Hematopoietic multipotent progenitor cell treated with erythropoietin and hydrocortisone succinate and interleukin-3 and kit ligand, for 4 days (in vitro differentiated cells): Measurements from ENCODE around the gene NELL2.
"Not testable (repeated sequence)": the region's sequence is repeated elsewhere in the genome, so short reads cannot be mapped to it uniquely, and the experiment has no call there.

Experiments used
- DNase-seq: peaks from one replicate; pipeline ENCODE4 v3.0.0-alpha.2; 2015

The NELL2 gene

GRCh38 chr12:44847403-44847802 lies 28.7 kb downstream of the NELL2 start:
- no peak for DNase-seq

- no peak for DNase-seq
Observed at GRCh38 chr12:44846826-44847225, 29.3 kb downstream of the NELL2 start.

- no peak for DNase-seq
Observed at GRCh38 chr12:44842669-44843068, 33.4 kb downstream of the NELL2 start.

GRCh38 chr12:44839785-44840184 lies 36.3 kb downstream of the NELL2 start:
- no peak for DNase-seq

- no peak for DNase-seq
Observed at GRCh38 chr12:44837114-44837755, 38.9 kb downstream of the NELL2 start.

GRCh38 chr12:44835641-44836379 lies 40.3 kb downstream of the NELL2 start:
- no peak for DNase-seq

- DNase-seq: not testable (repeated sequence)
Observed at GRCh38 chr12:44834996-44835395, 41.1 kb downstream of the NELL2 start.

- DNase-seq: no peak
Observed at GRCh38 chr12:44833561-44833960, 42.6 kb downstream of the NELL2 start.

- no peak for DNase-seq
Observed at GRCh38 chr12:44830566-44831055, 45.5 kb downstream of the NELL2 start.

- no peak for DNase-seq
Observed at GRCh38 chr12:44829045-44829444, 47.1 kb downstream of the NELL2 start.

- no peak for DNase-seq
Observed at GRCh38 chr12:44827832-44828438, 48.2 kb downstream of the NELL2 start.

GRCh38 chr12:44821702-44822101 lies 54.4 kb downstream of the NELL2 start:
- DNase-seq: not testable (repeated sequence)

GRCh38 chr12:44819884-44820283 lies 56.2 kb downstream of the NELL2 start:
- DNase-seq: no peak

GRCh38 chr12:44817687-44818086 lies 58.4 kb downstream of the NELL2 start:
- no peak for DNase-seq

- no peak for DNase-seq
Observed at GRCh38 chr12:44816446-44817017, 59.6 kb downstream of the NELL2 start.

- DNase-seq: peak; percentile 13
Observed at GRCh38 chr12:44812062-44812461, 64.1 kb downstream of the NELL2 start.

GRCh38 chr12:44804068-44804467 lies 72.0 kb downstream of the NELL2 start:
- no peak for DNase-seq

GRCh38 chr12:44795970-44796369 lies 80.1 kb downstream of the NELL2 start:
- DNase-seq: no peak

GRCh38 chr12:44788731-44789130 lies 87.4 kb downstream of the NELL2 start:
- DNase-seq: no peak

GRCh38 chr12:44780221-44780790 lies 95.8 kb downstream of the NELL2 start:
- DNase-seq: no peak

- DNase-seq: no peak
Observed at GRCh38 chr12:44779766-44780165, 96.3 kb downstream of the NELL2 start.

- DNase-seq: no peak
Observed at GRCh38 chr12:44778863-44779262, 97.3 kb downstream of the NELL2 start.

GRCh38 chr12:44777044-44777443 lies 99.1 kb downstream of the NELL2 start:
- no peak for DNase-seq
